Breast epithelium (tissue), 3 donors: ENCODE results near the gene KRTAP1-4.

Source experiments
- POLR2AphosphoS5 ChIP-seq, 3 donors: sonication (generic); formaldehyde crosslinking; IDR thresholded peaks; one replicate each; pipeline ENCODE4 v1.6.1; 2017; ENCODE audit warnings: antibody characterized with exemption in 3 of 3
- TF ChIP-seq, protein P1 (sequence below), 3 donors: fragments of 450-650 bp; IDR thresholded peaks; one replicate each; pipeline ENCODE4 v1.5.1; 2016 to 2017; ENCODE audit warnings: antibody characterized with exemption in 3 of 3, mild to moderate bottlenecking in 3 of 3, moderate library complexity in 3 of 3

DNA sequence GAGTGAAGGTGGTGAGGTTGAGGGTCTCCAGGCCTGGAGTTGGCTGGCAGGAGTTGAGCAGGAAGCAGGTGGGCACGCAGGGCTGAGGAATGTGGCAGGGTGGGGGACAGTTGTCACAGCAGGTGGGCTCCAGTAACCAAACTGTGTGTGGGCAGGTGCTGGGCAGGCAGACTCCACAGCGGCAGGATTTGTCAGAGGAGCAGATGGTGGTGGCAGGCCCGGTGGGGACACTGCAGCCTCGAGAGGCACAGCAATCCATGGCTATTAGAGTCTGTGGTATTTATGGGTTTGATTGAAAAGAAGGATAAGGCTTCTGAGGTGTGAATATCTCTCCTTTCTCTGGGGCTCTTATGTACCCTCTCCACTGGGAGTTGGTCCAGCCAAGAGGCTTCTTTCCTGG lies 36.2 kb downstream of the KRTAP1-4 start, which contains the start of gene KRTAP3-3:
- TF ChIP-seq, protein P1, sequence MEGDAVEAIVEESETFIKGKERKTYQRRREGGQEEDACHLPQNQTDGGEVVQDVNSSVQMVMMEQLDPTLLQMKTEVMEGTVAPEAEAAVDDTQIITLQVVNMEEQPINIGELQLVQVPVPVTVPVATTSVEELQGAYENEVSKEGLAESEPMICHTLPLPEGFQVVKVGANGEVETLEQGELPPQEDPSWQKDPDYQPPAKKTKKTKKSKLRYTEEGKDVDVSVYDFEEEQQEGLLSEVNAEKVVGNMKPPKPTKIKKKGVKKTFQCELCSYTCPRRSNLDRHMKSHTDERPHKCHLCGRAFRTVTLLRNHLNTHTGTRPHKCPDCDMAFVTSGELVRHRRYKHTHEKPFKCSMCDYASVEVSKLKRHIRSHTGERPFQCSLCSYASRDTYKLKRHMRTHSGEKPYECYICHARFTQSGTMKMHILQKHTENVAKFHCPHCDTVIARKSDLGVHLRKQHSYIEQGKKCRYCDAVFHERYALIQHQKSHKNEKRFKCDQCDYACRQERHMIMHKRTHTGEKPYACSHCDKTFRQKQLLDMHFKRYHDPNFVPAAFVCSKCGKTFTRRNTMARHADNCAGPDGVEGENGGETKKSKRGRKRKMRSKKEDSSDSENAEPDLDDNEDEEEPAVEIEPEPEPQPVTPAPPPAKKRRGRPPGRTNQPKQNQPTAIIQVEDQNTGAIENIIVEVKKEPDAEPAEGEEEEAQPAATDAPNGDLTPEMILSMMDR (IDR thresholded peaks at IDR 0.05): no peak
- no peak for TF ChIP-seq POLR2AphosphoS5 (IDR thresholded peaks at IDR 0.05)
